HepG2 (cell line): ENCODE results near the gene TMEM145. TPM values are rescaled to one million over a fixed set of nuclear protein-coding genes. Genes with fewer than 3 reads are reported as not detected.

Experiments used
- BRD4 ChIP-seq: sonication (generic); formaldehyde crosslinking; IDR thresholded peaks from 2 replicates; pipeline ENCODE4 v1.4.0; 2020; ENCODE audit warnings: missing genetic modification reagents
- FOXK1 ChIP-seq: sonication (generic); formaldehyde crosslinking; IDR thresholded peaks from 2 replicates; pipeline ENCODE4 v1.4.0; 2020; ENCODE audit warnings: low read depth, missing genetic modification reagents, borderline replicate concordance
- MIER2 ChIP-seq: IDR thresholded peaks from 2 replicates; pipeline ENCODE4 v1.6.1; 2016; ENCODE audit warnings: missing biosample characterization, missing genetic modification reagents
- NCOA5 ChIP-seq: sonication (generic); formaldehyde crosslinking; IDR thresholded peaks from 2 replicates; pipeline ENCODE4 v1.4.0; 2020; ENCODE audit warnings: missing genetic modification reagents
- PITX1 ChIP-seq: sonication (generic); formaldehyde crosslinking; IDR thresholded peaks from 2 replicates; pipeline ENCODE4 v1.5.1; 2020; ENCODE audit warnings: mild to moderate bottlenecking, missing genetic modification reagents
- PREB ChIP-seq: sonication (generic); formaldehyde crosslinking; IDR thresholded peaks from 2 replicates; pipeline ENCODE4 v1.4.0; 2020; ENCODE audit warnings: missing genetic modification reagents
- PRPF4 ChIP-seq: fragments of 200-400 bp; formaldehyde crosslinking; IDR thresholded peaks from 2 replicates; pipeline ENCODE4 v1.6.1; 2016; ENCODE audit warnings: low read length, low read depth; ENCODE audit not compliant: poor library complexity, severe bottlenecking
- RBM22 ChIP-seq: fragments of 200-400 bp; formaldehyde crosslinking; optimal IDR thresholded peaks from 2 replicates; pipeline ENCODE3; 2017; ENCODE audit warnings: mild to moderate bottlenecking, low read length, moderate library complexity
- RBM39 ChIP-seq: fragments of 200-400 bp; formaldehyde crosslinking; IDR thresholded peaks from one replicate; pipeline ENCODE4 v1.6.1; 2018; ENCODE audit warnings: antibody characterized with exemption, mild to moderate bottlenecking, low read depth, low read length; ENCODE audit not compliant: poor library complexity, severe bottlenecking
- RXRA ChIP-seq: sonication (generic); formaldehyde crosslinking; IDR thresholded peaks from 2 replicates; pipeline ENCODE4 v1.5.1; 2020; ENCODE audit warnings: missing genetic modification reagents
- SALL2 ChIP-seq: sonication (generic); formaldehyde crosslinking; IDR thresholded peaks from 2 replicates; pipeline ENCODE4 v1.8.1; 2023; ENCODE audit warnings: mild to moderate bottlenecking, missing genetic modification reagents, inconsistent platforms
- SP2 ChIP-seq: sonication (generic); formaldehyde crosslinking; IDR thresholded peaks from 2 replicates; pipeline ENCODE4 v1.5.1; 2020; ENCODE audit warnings: mild to moderate bottlenecking, missing genetic modification reagents
- TAF1 ChIP-seq: sonication (generic); formaldehyde crosslinking; IDR thresholded peaks from 2 replicates; pipeline ENCODE4 v1.4.0; 2020; ENCODE audit warnings: missing genetic modification reagents
- TCF12 ChIP-seq, 2 experiments: fragments of 450-650 bp in 1 of 2; sonication (generic) in 1 of 2; formaldehyde crosslinking in 1 of 2; IDR thresholded peaks; 2 replicates each; pipeline versions ENCODE4 v1.6.1 to v1.8.0; 2017 to 2022; ENCODE audit warnings: antibody characterized with exemption in 1 of 2, mild to moderate bottlenecking in 1 of 2, missing genetic modification reagents in 1 of 2, moderate library complexity in 1 of 2
- TFDP1 ChIP-seq: IDR thresholded peaks from 2 replicates; pipeline ENCODE4 v1.6.1; 2016; ENCODE audit warnings: missing compliant biosample characterization, missing genetic modification reagents, borderline replicate concordance
- ZBTB26 ChIP-seq: IDR thresholded peaks from 2 replicates; pipeline ENCODE4 v1.6.1; 2016; ENCODE audit warnings: missing compliant biosample characterization, missing genetic modification reagents, borderline replicate concordance
- ZBTB34 ChIP-seq: sonication (generic); formaldehyde crosslinking; IDR thresholded peaks from 2 replicates; pipeline ENCODE4 v1.8.0; 2022; ENCODE audit warnings: mild to moderate bottlenecking, missing genetic modification reagents
- ZFP41 ChIP-seq: sonication (generic); formaldehyde crosslinking; IDR thresholded peaks from 2 replicates; pipeline ENCODE4 v1.4.0; 2020; ENCODE audit warnings: mild to moderate bottlenecking, missing genetic modification reagents, borderline replicate concordance
- ZNF263 ChIP-seq: sonication (generic); formaldehyde crosslinking; IDR thresholded peaks from 2 replicates; pipeline ENCODE4 v1.4.0; 2020; ENCODE audit warnings: missing genetic modification reagents
- ZNF276 ChIP-seq: sonication (generic); formaldehyde crosslinking; IDR thresholded peaks from 2 replicates; pipeline ENCODE4 v1.4.0; 2020; ENCODE audit warnings: mild to moderate bottlenecking, low read depth, missing genetic modification reagents
- ZNF558 ChIP-seq: sonication (generic); formaldehyde crosslinking; IDR thresholded peaks from 2 replicates; pipeline ENCODE4 v1.9.0; 2022; ENCODE audit warnings: mild to moderate bottlenecking, missing genetic modification reagents, borderline replicate concordance
- polyA plus RNA-seq, 8 experiments: library from polyadenylated mRNA; depleted of rRNA in 3 of 8; stranded (reverse) in 7 of 8; unstranded in 1 of 8; fragments of >200 nt; fragmentation: Illumina TruSeq in 4 of 8; extraction: Trizol in 4 of 8; gene quantifications; 2 replicates each; pipeline versions ENCODE4 v1.2.1 to v1.2.3, GENCODE V29; 2011 to 2016; ENCODE audit warnings: low read depth in 4 of 8, missing spikeins in 1 of 8, mixed read lengths in 1 of 8; ENCODE audit not compliant: insufficient read depth in 1 of 8
- total RNA-seq, 5 experiments: library from RNA; depleted of rRNA; stranded (reverse); fragments of >200 nt; fragmentation: Illumina TruSeq; extraction: Trizol; gene quantifications; 2 replicates each; pipeline ENCODE4 v1.2.3, GENCODE V29; 2016; ENCODE audit warnings: low read depth in 1 of 5

The TMEM145 gene
- total and polyA plus RNA-seq, 2 of the 13 experiments (the other 11 are each of a cell fraction or from before 2014, with no cell fraction given) = 0.07 to 5.1 TPM

GRCh38 chr19:42279902-42280814 is 33.0 kb upstream of the TMEM145 start (continued):
- TF ChIP-seq RXRA = 0 out of 2 replicates have a peak, but pooled peaks have one; percentile 28
- TF ChIP-seq BRD4 (CRISPR knock-in tag) = no peak
- no peak; the same call in 1 of the 2 replicates for TF ChIP-seq ZNF558 (CRISPR knock-in tag)
- peak; percentile 90 for TF ChIP-seq TFDP1
- TF ChIP-seq FOXK1 (CRISPR knock-in tag) = no peak
- TF ChIP-seq NCOA5 (CRISPR knock-in tag) = no peak
- TF ChIP-seq ZBTB26 (CRISPR knock-in tag) = 0 out of 2 replicates have a peak, but pooled peaks have one; percentile 52
- TF ChIP-seq TCF12 (IDR thresholded peaks at IDR 0.05) = no peak
- no peak for TF ChIP-seq TCF12 (CRISPR knock-in tag; IDR thresholded peaks at IDR 0.05)
- 0 out of 2 replicates have a peak, but pooled peaks have one; percentile 28 for TF ChIP-seq MIER2 (CRISPR knock-in tag)
- peak; percentile 82 for TF ChIP-seq SP2 (CRISPR knock-in tag)
- no peak for TF ChIP-seq PRPF4
- TF ChIP-seq TAF1 = peak; percentile 56; the same call in 1 of the 2 replicates
- TF ChIP-seq SALL2 (CRISPR knock-in tag) = no peak; the same call in 1 of the 2 replicates
- no peak for TF ChIP-seq ZBTB34 (CRISPR knock-in tag)
- TF ChIP-seq RBM39 = no peak
- no peak for TF ChIP-seq ZFP41 (CRISPR knock-in tag)
- 0 out of 2 replicates have a peak, but pooled peaks have one; percentile 30 for TF ChIP-seq PITX1 (CRISPR knock-in tag)
- no peak for TF ChIP-seq RBM22
- no peak for TF ChIP-seq ZNF263 (CRISPR knock-in tag)
- TF ChIP-seq PREB (CRISPR knock-in tag) = no peak
- peak; percentile 83; the same call in 1 of the 2 replicates for TF ChIP-seq ZNF276 (CRISPR knock-in tag)
